COR-L47 (cell line): ENCODE data around the gene BLTP3B.

ENCODE experiments used
- DNase-seq: peaks from one replicate; lab custom pipeline; 2025; lab: John Stamatoyannopoulos, UW

The BLTP3B gene

GRCh38 chr12:100164153-100164704 is 21.6 kb upstream of the BLTP3B start:
- DNase-seq: no peak

GRCh38 chr12:100163416-100164152 is 20.9 kb upstream of the BLTP3B start:
- DNase-seq: peak; percentile 80

DNA sequence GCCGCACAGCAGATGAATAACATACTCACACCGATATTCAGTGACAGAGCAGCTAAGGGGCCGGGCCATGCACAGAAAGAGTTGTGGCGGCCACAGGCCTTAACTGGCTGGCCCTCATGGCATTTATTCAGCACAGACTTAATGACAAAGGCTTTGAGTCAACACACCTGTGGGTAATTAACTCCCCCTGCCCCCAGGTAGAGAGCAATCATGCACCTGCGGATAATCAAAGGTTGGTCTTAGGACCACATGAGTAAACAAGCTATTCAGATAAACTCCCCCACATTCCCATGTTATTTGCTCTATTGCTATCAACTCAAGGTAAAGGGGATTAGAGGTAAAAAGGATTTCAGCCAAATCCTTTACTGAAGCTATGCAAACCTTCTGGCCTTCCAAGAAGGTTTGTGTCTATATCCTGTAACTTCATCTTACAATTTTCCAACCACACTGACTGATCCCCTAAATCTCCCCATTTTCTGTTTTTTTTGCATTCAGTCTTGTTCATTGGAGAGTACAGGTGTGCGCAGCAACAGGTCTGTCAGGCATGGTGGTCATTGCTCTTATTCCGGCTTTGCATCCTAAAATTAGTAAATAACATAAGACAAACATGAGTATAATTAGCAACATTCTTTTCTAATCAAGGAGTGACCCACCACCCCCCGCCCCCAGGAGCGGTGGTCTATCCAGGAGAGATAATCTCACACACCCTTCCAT is 16.9 kb upstream of the BLTP3B start:
- DNase-seq: no peak

DNA sequence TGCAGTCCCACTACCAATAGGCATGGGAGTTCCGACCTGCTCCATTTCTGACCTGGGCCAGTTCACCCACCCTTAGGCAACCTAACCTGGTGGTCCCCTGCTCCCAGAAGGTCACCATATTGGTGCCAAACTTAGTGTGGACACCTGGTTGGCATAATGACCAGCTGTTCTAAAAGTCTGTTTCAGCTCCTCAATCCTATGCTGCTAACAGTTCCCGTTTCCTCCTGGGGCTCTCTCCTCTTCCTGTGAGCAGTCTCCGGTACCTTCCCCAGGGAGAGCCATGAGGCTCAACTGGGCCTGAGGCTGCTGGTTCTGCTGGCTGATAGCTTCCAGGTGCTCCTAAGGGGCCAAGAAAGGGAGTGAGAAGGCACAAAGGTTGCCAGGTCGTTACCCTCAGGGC is 15.9 kb upstream of the BLTP3B start:
- DNase-seq: no peak

DNA sequence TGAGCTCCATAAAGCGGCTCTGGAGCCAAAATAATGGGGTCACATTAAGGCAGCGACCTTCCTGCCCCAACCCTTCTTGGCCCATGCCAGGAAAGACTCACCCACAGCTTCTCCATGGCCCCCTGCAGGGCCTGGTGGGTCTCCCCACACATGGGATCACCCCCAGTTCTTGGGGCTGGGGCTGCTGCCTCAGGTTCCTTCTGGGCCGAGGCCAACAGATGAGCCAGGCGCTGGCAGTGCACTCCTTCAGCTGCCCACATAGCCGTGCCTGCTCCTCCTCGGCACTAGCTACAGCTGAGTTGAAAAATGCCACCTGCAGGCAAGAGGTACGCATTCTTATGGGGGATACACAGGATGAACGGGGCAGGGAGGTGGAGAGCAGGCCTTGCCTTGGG is 14.8 kb upstream of the BLTP3B start:
- DNase-seq: no peak

DNA sequence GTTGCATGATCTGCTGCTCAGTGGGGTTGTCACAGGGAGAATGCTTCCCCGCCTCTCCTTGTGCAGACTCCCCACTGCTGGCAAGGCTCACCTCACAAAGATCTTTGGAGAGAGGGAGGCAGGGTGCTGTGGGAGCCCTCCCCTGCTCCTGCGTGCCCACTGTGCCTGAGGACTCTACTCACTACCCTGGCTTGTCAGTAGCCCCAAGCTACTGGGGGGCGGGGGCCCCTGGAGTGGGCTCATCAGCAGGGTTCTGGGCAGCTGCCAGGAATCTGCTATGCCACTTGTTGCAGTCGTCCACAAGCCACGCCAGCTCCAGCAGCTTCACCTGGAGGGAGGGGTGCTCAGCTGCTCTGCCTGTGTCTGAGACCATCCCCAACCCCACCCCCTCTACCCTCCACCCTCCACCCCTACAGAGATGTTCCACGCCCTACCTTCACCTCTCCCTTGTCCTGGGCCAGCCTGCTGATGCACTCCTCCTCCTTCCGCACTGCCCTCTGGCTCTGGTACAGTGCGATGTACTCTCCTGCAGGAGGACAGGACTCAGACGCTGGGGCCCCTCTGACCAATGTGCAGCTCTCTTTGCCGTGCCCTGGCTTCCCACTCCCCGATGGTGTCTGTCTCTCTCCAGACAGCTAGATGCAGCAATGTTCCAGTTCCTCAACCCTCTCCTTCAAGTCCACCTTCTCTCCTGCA is 14.2 kb upstream of the BLTP3B start:
- DNase-seq: peak; percentile 77

- DNase-seq: peak; percentile 51
Observed at GRCh38 chr12:100154474-100155247, 12.0 kb upstream of the BLTP3B start.

- DNase-seq: no peak
Observed at GRCh38 chr12:100153131-100153530, 10.5 kb upstream of the BLTP3B start.

GRCh38 chr12:100151769-100152168 is 9.1 kb upstream of the BLTP3B start:
- DNase-seq: no peak

DNA sequence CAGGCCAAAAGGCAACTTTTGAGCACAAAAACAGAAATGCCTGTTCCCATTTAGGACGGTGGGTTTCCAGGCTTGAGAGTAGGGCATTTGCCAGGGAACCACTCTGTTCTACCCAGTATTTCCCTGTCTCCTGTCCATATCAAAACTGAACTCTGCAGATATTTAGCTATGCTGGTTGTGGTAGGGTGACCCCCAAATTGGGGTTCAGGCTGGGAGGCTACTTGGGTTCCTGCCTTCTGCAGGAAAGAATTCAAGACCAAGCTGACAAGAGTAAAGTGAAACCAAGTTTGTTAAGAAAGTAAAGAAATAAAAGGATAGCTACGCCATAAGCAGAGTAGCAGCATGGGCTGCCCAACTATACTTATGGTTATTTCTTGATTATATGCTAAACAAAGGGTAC is 3.6 kb upstream of the BLTP3B start:
- no peak for DNase-seq

GRCh38 chr12:100145643-100146042 is 3.0 kb upstream of the BLTP3B start:
- DNase-seq: no peak

- DNase-seq: peak; percentile 38
Observed at GRCh38 chr12:100141998-100142850, 450 bp downstream of the BLTP3B start.

GRCh38 chr12:100141666-100141997 is 1.0 kb downstream of the BLTP3B start:
- DNase-seq: no peak

DNA sequence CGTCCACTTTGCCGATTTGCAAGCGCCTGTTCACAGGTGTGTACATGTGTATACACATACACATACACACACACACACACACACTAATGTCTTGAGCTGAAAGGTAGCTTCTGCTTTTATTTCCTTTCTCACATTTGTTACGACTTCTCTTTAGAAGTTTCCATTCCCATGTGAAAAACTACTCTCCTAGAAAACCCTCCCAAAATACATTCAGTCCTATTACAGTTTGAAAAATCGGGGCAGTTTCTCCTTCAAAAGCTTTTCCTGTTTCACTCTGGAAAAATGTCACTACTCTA is 3.9 kb downstream of the BLTP3B start:
- no peak for DNase-seq

DNA sequence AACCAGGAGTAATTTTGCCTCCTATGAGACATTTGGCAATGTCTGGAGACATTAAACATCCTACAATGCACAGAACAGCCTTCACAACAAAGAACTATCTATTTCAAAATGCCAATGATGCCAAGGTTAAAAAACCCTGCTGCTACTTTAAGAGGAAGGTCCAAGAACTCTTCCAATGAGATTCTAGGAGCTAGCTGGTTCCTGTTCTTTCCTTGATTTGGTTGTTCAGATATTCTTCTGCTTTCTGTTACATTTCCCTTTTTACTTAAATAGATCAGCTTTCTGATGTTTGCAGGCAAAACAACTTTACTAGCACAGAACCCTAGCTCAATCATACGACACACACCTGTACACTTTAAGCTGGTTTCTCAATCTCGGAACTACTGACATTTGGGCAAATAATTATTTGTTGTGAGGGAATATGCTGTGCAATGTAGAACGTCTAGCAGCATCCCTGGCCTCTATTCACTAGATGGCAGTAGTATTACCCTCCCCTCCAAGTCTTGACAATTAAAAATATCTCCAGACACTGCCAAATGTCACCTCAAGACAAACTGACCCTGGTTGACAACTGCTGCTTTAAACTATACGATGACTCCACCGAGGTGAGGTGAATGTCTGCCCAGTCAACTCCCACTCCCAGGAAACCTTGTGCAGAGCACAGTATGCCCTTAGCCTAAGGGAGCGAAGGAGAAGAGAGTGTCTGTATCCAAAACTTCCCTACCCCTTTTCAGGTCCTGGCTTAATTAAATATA is 4.4 kb downstream of the BLTP3B start:
- no peak for DNase-seq

- DNase-seq: no peak
Observed at GRCh38 chr12:100133200-100133599, 9.5 kb downstream of the BLTP3B start.

DNA sequence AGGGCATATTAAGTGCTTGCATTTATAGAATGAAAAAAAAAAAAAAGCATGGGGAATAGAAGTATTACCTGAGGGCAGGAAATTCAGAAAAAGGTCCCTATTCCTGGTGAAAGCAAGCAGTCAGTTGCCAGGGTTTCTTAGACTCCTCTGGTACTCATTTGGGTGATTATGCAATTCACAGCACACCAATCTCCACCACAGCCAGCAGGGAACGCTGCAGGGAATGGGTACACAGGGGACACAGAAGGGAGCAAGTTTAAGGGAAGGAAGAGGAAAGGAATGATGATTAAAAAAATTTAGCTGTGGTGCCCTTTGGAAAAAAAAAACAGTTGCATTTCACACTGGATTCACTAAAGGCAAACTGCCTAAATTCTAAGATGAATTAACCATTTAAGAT is 14.2 kb downstream of the BLTP3B start:
- no peak for DNase-seq

- no peak for DNase-seq
Observed at GRCh38 chr12:100127766-100128511, 14.7 kb downstream of the BLTP3B start.

DNA sequence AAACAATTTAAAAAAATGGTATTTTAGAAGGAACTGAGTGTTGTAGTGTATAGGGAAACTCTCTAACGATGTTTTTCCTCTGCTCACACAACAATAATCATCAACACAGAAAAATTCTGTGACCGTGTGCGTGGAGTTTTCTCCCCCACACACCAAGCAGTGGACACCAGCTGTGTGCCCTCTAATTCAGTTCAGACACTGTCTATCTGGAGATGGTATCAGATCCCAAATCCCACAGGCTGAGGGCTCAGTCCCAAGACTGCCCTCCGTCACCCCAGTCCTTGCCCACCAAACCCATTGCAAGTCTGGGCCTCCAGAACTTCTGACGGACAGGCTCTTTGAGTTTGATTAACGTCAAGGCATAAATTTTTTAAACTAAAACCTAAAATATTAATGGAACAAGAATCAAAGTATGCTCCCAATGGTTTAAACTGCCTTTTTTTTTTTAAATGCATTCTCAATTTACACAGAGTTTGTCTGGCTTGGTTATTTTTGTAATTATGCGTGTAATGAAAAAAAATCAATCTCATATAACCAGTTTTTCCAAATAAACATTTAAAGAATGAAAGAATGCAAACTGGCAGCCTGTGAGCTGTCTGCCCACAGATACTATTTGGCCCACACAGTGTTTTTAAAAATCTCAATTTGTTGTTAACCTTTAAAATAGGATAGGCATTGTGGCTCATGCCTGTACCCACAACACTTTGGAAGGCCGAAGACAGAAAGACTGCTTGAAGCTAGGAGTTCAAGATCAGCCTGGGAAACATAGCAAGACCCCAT is 19.2 kb downstream of the BLTP3B start:
- no peak for DNase-seq
